M059J (cell line): ENCODE results near the gene POLR2E. TPM values are rescaled to one million over a fixed set of nuclear protein-coding genes. Genes with fewer than 3 reads are reported as not detected.
A peak's percentile ranks its signal among the peaks of the same experiment; 100 is the strongest.

Experiments used
- DNase-seq: peaks from one replicate; pipeline ENCODE4 v3.0.0-alpha.2; 2012; ENCODE audit warnings: low read depth
- total RNA-seq: library from RNA; depleted of rRNA; stranded (reverse); fragments of >200 nt; shearing (Covaris generic); gene quantifications from 2 replicates; pipeline ENCODE4 v1.2.3, GENCODE V29; 2014

POLR2E gene
- total RNA-seq, 1 experiment from 2014 or later, result 145 TPM

- peak; percentile 38 for DNase-seq
Measured at GRCh38 chr19:1098177-1099051, 3.2 kb upstream of the POLR2E start.

GRCh38 chr19:1097810-1098176 lies 2.6 kb upstream of the POLR2E start:
- DNase-seq, result no peak

GRCh38 chr19:1094655-1094977 lies 559 bp downstream of the POLR2E start:
- DNase-seq, result no peak

- DNase-seq, result no peak
Measured at GRCh38 chr19:1093811-1094553, 1.2 kb downstream of the POLR2E start.

GRCh38 chr19:1093330-1093729 lies 1.8 kb downstream of the POLR2E start:
- DNase-seq, result no peak

GRCh38 chr19:1091544-1092175 lies 3.5 kb downstream of the POLR2E start:
- DNase-seq, result no peak

GRCh38 chr19:1090731-1091543 lies 4.2 kb downstream of the POLR2E start:
- no peak for DNase-seq

- no peak for DNase-seq
Measured at GRCh38 chr19:1089891-1090290, 5.3 kb downstream of the POLR2E start.

- no peak for DNase-seq
Measured at GRCh38 chr19:1089126-1089771, 5.9 kb downstream of the POLR2E start.

- DNase-seq, result no peak
Measured at GRCh38 chr19:1088416-1089010, 6.7 kb downstream of the POLR2E start.

- DNase-seq, result no peak
Measured at GRCh38 chr19:1087813-1088415, 7.3 kb downstream of the POLR2E start.

GRCh38 chr19:1086613-1087012 lies 8.6 kb downstream of the POLR2E start:
- no peak for DNase-seq

GRCh38 chr19:1085676-1086442 lies 9.3 kb downstream of the POLR2E start:
- no peak for DNase-seq

- DNase-seq, result no peak
Measured at GRCh38 chr19:1085053-1085658, 10.0 kb downstream of the POLR2E start.

- DNase-seq, result no peak
Measured at GRCh38 chr19:1084024-1084868, 10.9 kb downstream of the POLR2E start.

- DNase-seq, result no peak
Measured at GRCh38 chr19:1082928-1083816, 12.0 kb downstream of the POLR2E start.

GRCh38 chr19:1082165-1082927 lies 12.8 kb downstream of the POLR2E start:
- DNase-seq, result no peak
